Smooth muscle cell (in vitro differentiated cells): ENCODE measurements around the gene STN1. TPM values are rescaled to one million over a fixed set of nuclear protein-coding genes. Genes with fewer than 3 reads are reported as not detected.

Experiments
- DNase-seq: peaks from one replicate; lab custom pipeline; 2025; ENCODE audit not compliant: unreplicated experiment; lab: John Stamatoyannopoulos, UW
- H2AFZ ChIP-seq: fragments of 200-600 bp; sonication (generic); 2 replicates; pipeline ENCODE4 v1.6.0; 2016; ENCODE audit warnings: antibody characterized with exemption, low read depth, mild to moderate bottlenecking
- H3F3A ChIP-seq: fragments of 200-600 bp; sonication (generic); 2 replicates; pipeline ENCODE4 v1.6.0; 2017; ENCODE audit warnings: antibody characterized with exemption, low read depth
- H3K27ac ChIP-seq: fragments of 200-600 bp; sonication (generic); 2 replicates; pipeline ENCODE4 v1.5.1; 2016; ENCODE audit warnings: low read depth, mild to moderate bottlenecking
- H3K27me3 ChIP-seq: fragments of 200-600 bp; sonication (generic); 2 replicates; pipeline ENCODE4 v1.6.1; 2016; ENCODE audit warnings: low read depth, mild to moderate bottlenecking
- H3K36me3 ChIP-seq: fragments of 200-600 bp; sonication (generic); 2 replicates; pipeline ENCODE4 v1.5.1; 2016; ENCODE audit warnings: low read depth
- H3K4me1 ChIP-seq: fragments of 200-600 bp; sonication (generic); 2 replicates; pipeline ENCODE4 v1.5.1; 2016; ENCODE audit warnings: low read depth
- H3K4me2 ChIP-seq: fragments of 200-600 bp; sonication (generic); 2 replicates; pipeline ENCODE4 v1.6.0; 2016; ENCODE audit warnings: mild to moderate bottlenecking
- H3K4me3 ChIP-seq: fragments of 200-600 bp; sonication (generic); 2 replicates; pipeline ENCODE4 v1.5.1; 2016; ENCODE audit warnings: mild to moderate bottlenecking
- H3K79me2 ChIP-seq: fragments of 200-600 bp; sonication (generic); 2 replicates; pipeline ENCODE4 v1.6.0; 2016; ENCODE audit warnings: low read depth, mild to moderate bottlenecking
- H3K9ac ChIP-seq: fragments of 200-600 bp; sonication (generic); 2 replicates; pipeline ENCODE4 v1.6.0; 2016; ENCODE audit warnings: low read depth
- H3K9me3 ChIP-seq: fragments of 200-600 bp; sonication (generic); replicated peaks from 2 replicates; pipeline ENCODE4 v1.5.1; 2016; ENCODE audit warnings: low read depth
- H4K20me1 ChIP-seq: fragments of 200-600 bp; sonication (generic); 2 replicates; pipeline ENCODE4 v1.6.0; 2016; ENCODE audit warnings: low read depth
- CTCF ChIP-seq: fragments of 200-600 bp; sonication (generic); IDR thresholded peaks from 2 replicates; pipeline ENCODE4 v1.5.1; 2017; ENCODE audit warnings: borderline replicate concordance, mild to moderate bottlenecking, antibody characterized with exemption; ENCODE audit not compliant: insufficient read depth, poor library complexity, severe bottlenecking
- WGBS: methylation state at CpG from one replicate; pipeline ENCODE4 v1.1.7; 2016; ENCODE audit warnings: low lambda C conversion rate; 5-methylcytosine and 5-hydroxymethylcytosine counted together
- polyA plus RNA-seq: library from polyadenylated mRNA; unstranded; fragments of >200 nt; fragmentation: Nextera tagmentation; extraction: Ambion mirVana; gene quantifications from 2 replicates; pipeline ENCODE4 v1.2.1, GENCODE V29; 2016
- total RNA-seq: library from RNA; depleted of rRNA; stranded (reverse); fragments of >200 nt; gene quantifications from 2 replicates; pipeline ENCODE4 v1.2.3, GENCODE V29; 2014

The STN1 gene
- total and polyA plus RNA-seq, 2 experiments from 2014 or later, result 34.9 to 38.6 TPM

- Histone ChIP-seq H3K4me1 (no peaks in the 10 kb centered on the region), H3K4me2 (no peak overlapping the region), H3K9ac (no peak overlapping the region), H2AFZ (no peak overlapping the region), H3K27me3 (no peaks in the 10 kb centered on the region), H3K9me3 (no peaks in the 10 kb centered on the region), H3K27ac (no peak overlapping the region), H3F3A (no peaks in the 10 kb centered on the region), H3K79me2 (no peaks in the 10 kb centered on the region), H3K36me3 (no peaks in the 10 kb centered on the region), H3K4me3 (no peak overlapping the region), H4K20me1 (no peaks in the 10 kb centered on the region)
- WGBS, result 63% methylated on average over 4 of the region's 4 CpGs
- TF ChIP-seq CTCF, result no peak
- DNase-seq, result no peak
These were observed 15.7 kb upstream of the STN1 start for GRCh38 chr10:103933557-103934121.

- no peak overlapping the region for H3K9ac ChIP-seq
- no peaks in the 10 kb centered on the region for H3K79me2 ChIP-seq
- no peaks in the 10 kb centered on the region for H3K4me1 ChIP-seq
- no peak overlapping the region for H2AFZ ChIP-seq
- no peak for DNase-seq
- H3K27ac ChIP-seq, result no peak overlapping the region
- H3K4me2 ChIP-seq, result no peak overlapping the region
- no peaks in the 10 kb centered on the region for H3K9me3 ChIP-seq
- no peaks in the 10 kb centered on the region for H3K27me3 ChIP-seq
- no peak for TF ChIP-seq CTCF
- no peaks in the 10 kb centered on the region for H4K20me1 ChIP-seq
- no peaks in the 10 kb centered on the region for H3F3A ChIP-seq
- no peaks in the 10 kb centered on the region for H3K36me3 ChIP-seq
- H3K4me3 ChIP-seq, result no peak overlapping the region
- 89% methylated on average over 3 of the region's 3 CpGs for WGBS
These were observed 15.0 kb upstream of the STN1 start for GRCh38 chr10:103932971-103933370.

GRCh38 chr10:103932271-103932670, 14.3 kb upstream of the STN1 start:
- no peaks in the 10 kb centered on the region for H3K79me2 ChIP-seq
- H3K27ac ChIP-seq, result no peak overlapping the region
- H3K4me2 ChIP-seq, result no peak overlapping the region
- H3K9me3 ChIP-seq, result no peaks in the 10 kb centered on the region
- WGBS, result 96% methylated on average over 7 of the region's 7 CpGs
- H3F3A ChIP-seq, result no peaks in the 10 kb centered on the region
- H3K4me3 ChIP-seq, result no peak overlapping the region
- TF ChIP-seq CTCF, result no peak
- H2AFZ ChIP-seq, result no peak overlapping the region
- no peaks in the 10 kb centered on the region for H4K20me1 ChIP-seq
- no peaks in the 10 kb centered on the region for H3K27me3 ChIP-seq
- H3K36me3 ChIP-seq, result no peaks in the 10 kb centered on the region
- no peak overlapping the region for H3K9ac ChIP-seq
- no peak for DNase-seq
- H3K4me1 ChIP-seq, result no peaks in the 10 kb centered on the region

- H3K36me3 ChIP-seq, result no peaks in the 10 kb centered on the region
- 72% methylated on average over 2 of the region's 2 CpGs for WGBS
- no peak overlapping the region for H3K4me3 ChIP-seq
- no peak for TF ChIP-seq CTCF
- no peaks in the 10 kb centered on the region for H3K27me3 ChIP-seq
- H3K27ac ChIP-seq, result no peak overlapping the region
- H4K20me1 ChIP-seq, result no peaks in the 10 kb centered on the region
- H3K4me1 ChIP-seq, result no peaks in the 10 kb centered on the region
- no peak overlapping the region for H2AFZ ChIP-seq
- DNase-seq, result no peak
- no peaks in the 10 kb centered on the region for H3K9me3 ChIP-seq
- no peak overlapping the region for H3K4me2 ChIP-seq
- H3K9ac ChIP-seq, result no peak overlapping the region
- H3F3A ChIP-seq, result no peaks in the 10 kb centered on the region
- no peaks in the 10 kb centered on the region for H3K79me2 ChIP-seq
These were observed 13.6 kb upstream of the STN1 start for GRCh38 chr10:103931603-103932002.
